ENCODE data around the gene DPP8.

DPP8 gene

GRCh38 chr15:65421360-65422215, 95.9 kb downstream of the DPP8 start:
- DNase-seq (ENCODE audit: low read depth, low spot score) = no peak
- ChIA-PET CTCF (interaction anchor here (1.3 to 3.1 kb wide), 7 partner anchors 10 to 105 kb away, joined by 3 to 38 read pairs (median 5); no protein-coding TSS in a partner anchor), POLR2A (interaction anchor here (0.6 to 1.7 kb wide), 8 partner anchors 15 to 189 kb away, joined by 3 to 6 read pairs (median 5); partner anchors contain the start of genes INTS14 and RNU5B-1)

DNA sequence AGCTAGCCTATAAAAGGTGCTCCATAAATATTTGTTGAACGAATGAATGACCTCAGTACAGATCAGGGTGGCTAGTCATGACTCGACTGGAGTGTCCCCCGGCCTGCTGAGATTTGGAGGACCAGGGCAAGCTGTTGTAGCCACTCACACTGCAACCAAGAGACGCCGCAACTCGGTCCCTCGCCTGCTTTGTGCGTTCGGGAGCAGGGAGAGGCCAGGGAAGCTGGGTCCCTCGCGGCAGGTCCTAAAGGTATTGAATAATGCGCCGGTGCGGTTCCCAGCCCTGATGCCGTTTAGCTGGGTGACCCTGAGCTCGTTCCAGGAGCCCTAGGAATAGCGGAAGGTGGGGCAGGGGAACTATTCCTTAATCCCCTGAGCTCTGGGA, 96.5 kb downstream of the DPP8 start:
- ChIA-PET POLR2A (interaction anchor here (0.7 to 1.7 kb wide), 4 partner anchors 20 to 190 kb away, joined by 3 to 6 read pairs (median 6); partner anchors contain the start of genes INTS14 and RNU5B-1), CTCF (interaction anchor here (1.2 to 3.1 kb wide), 7 partner anchors 9 to 102 kb away, joined by 3 to 38 read pairs (median 5); no protein-coding TSS in a partner anchor)
- H3K4me3 ChIP-seq (ENCODE audit: low read depth, low read length) = peak overlapping the region; percentile 60
- no peak for TF ChIP-seq CTCF (IDR thresholded peaks at IDR 0.05; ENCODE audit: insufficient read depth, low read length, missing control alignments)
- no peak for DNase-seq (ENCODE audit: low read depth, low spot score)

More at GRCh38 chr15:65421360-65422215, 95.9 kb downstream of the DPP8 start:
- TF ChIP-seq CTCF (IDR thresholded peaks at IDR 0.05; ENCODE audit: insufficient read depth, low read length, missing control alignments) = no peak
- H3K4me3 ChIP-seq (ENCODE audit: low read depth, low read length) = peak overlapping the region; percentile 60

DNA sequence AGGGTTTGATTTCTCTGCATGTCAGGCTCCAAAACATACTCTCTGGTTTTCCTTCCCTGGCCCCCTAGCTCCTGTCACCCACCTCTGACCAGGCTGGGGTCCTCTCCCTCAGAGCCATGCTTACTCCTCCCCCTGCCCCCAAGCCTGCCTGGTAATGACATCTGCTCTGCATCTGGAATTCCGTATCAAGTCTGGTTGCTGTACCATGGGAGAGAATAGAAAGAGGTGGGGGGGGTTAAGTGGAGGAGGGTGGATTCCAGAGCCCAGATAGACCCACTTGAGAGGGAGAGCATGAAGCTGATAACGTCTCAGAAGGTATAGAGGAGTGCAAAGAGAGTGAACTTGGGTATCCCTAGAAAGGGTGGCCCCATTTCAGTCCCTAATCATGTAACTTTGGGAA, 98.9 kb downstream of the DPP8 start:
- no peak for DNase-seq (ENCODE audit: low read depth, low spot score)
- H3K4me3 ChIP-seq (ENCODE audit: low read depth, low read length) = no peak overlapping the region
- no peak for TF ChIP-seq CTCF (IDR thresholded peaks at IDR 0.05; ENCODE audit: insufficient read depth, low read length, missing control alignments)
- POLR2A ChIA-PET = no interaction called here
- CTCF ChIA-PET = interaction anchor here (1.2 to 2.3 kb wide), 3 partner anchors 10 to 18 kb away, joined by 3 to 8 read pairs (median 6); no protein-coding TSS in a partner anchor

DNA sequence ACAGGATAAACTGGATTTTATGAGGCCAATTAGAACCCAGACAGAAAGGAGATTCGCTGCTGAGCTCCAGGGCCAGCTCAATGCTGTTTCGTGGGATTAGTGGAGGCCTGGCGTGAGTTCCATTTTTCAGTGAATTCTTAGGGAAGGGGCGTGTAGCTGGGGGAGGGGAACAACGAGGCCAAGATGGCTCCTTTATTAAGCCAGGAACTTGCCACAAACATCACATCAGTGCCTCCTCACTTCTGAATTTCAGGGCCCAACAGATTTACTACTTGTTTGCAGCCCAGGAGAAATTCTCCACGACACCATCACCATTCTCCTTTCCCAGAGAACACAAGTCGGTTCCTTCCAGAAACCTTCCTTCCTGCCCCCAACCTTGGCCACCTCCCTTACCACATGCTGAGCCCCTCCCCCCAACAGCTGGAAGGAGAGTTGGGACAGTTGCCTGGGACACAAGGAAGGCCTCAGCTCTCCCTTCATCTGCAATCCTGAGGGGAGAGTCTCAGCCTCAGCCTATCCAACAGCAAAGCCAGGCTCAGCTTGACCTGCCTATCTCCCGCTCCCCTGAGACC, 100.6 kb downstream of the DPP8 start:
- no peak for TF ChIP-seq CTCF (IDR thresholded peaks at IDR 0.05; ENCODE audit: insufficient read depth, low read length, missing control alignments)
- no peak overlapping the region for H3K4me3 ChIP-seq (ENCODE audit: low read depth, low read length)
- POLR2A ChIA-PET = no interaction called here
- CTCF ChIA-PET = interaction anchor here (0.9 to 6.6 kb wide), 5 partner anchors 8 to 98 kb away, joined by 3 to 65 read pairs (median 7); no protein-coding TSS in a partner anchor
- DNase-seq (ENCODE audit: low read depth, low spot score) = no peak

- peak; percentile 28 for DNase-seq (ENCODE audit: low read depth, low spot score)
- ChIA-PET CTCF (interaction anchor here (0.9 to 6.6 kb wide), 4 partner anchors 15 to 97 kb away, joined by 3 to 65 read pairs (median 5); no protein-coding TSS in a partner anchor), POLR2A (interaction anchor here (1.2 kb wide), 1 partner anchor 110 kb away, joined by 3 read pairs; the partner anchor contains the start of gene RNU5B-1)
- H3K4me3 ChIP-seq (ENCODE audit: low read depth, low read length) = no peak overlapping the region
- TF ChIP-seq CTCF (IDR thresholded peaks at IDR 0.05; ENCODE audit: insufficient read depth, low read length, missing control alignments) = no peak
Measured at GRCh38 chr15:65414841-65415621, 102.5 kb downstream of the DPP8 start.

All from AG04449 (cell line).